Fibroblast of skin of scalp (primary cell): ENCODE data around the gene FES.
"Not testable (repeated sequence)": the region's sequence is repeated elsewhere in the genome, so short reads cannot be mapped to it uniquely, and the experiment has no call there.

ENCODE experiments used
- DNase-seq: peaks from one replicate; pipeline ENCODE4 v3.0.0-alpha.2; 2013

Gene FES

GRCh38 chr15:90911906-90912769 is 27.8 kb downstream of the FES start:
- DNase-seq: no peak

GRCh38 chr15:90912770-90913075 is 28.4 kb downstream of the FES start:
- DNase-seq: no peak

GRCh38 chr15:90913398-90913944 is 29.2 kb downstream of the FES start:
- DNase-seq: no peak

- DNase-seq: no peak
Observed at GRCh38 chr15:90914305-90915080, 30.2 kb downstream of the FES start.

- no peak for DNase-seq
Observed at GRCh38 chr15:90915216-90915807, 31.0 kb downstream of the FES start.

GRCh38 chr15:90915808-90916440 is 31.6 kb downstream of the FES start:
- DNase-seq: no peak

- DNase-seq: no peak
Observed at GRCh38 chr15:90916461-90916860, 32.2 kb downstream of the FES start.

GRCh38 chr15:90917569-90917968 is 33.3 kb downstream of the FES start:
- no peak for DNase-seq

GRCh38 chr15:90918034-90918788 is 33.9 kb downstream of the FES start:
- DNase-seq: no peak

- DNase-seq: no peak
Observed at GRCh38 chr15:90918835-90919234, 34.5 kb downstream of the FES start.

GRCh38 chr15:90921887-90922286 is 37.6 kb downstream of the FES start:
- DNase-seq: no peak

GRCh38 chr15:90922712-90923322 is 38.5 kb downstream of the FES start:
- DNase-seq: not testable (repeated sequence)

GRCh38 chr15:90924375-90924774 is 40.1 kb downstream of the FES start:
- DNase-seq: no peak

GRCh38 chr15:90926766-90927165 is 42.5 kb downstream of the FES start:
- not testable (repeated sequence) for DNase-seq

GRCh38 chr15:90928106-90928505 is 43.8 kb downstream of the FES start:
- DNase-seq: not testable (repeated sequence)

GRCh38 chr15:90929246-90930019 is 45.1 kb downstream of the FES start:
- DNase-seq: no peak

GRCh38 chr15:90930861-90931574 is 46.7 kb downstream of the FES start:
- no peak for DNase-seq

- no peak for DNase-seq
Observed at GRCh38 chr15:90931575-90931827, 47.2 kb downstream of the FES start.

GRCh38 chr15:90931828-90932659 is 47.7 kb downstream of the FES start, which contains the start of gene HDDC3:
TSS of gene HDDC3 (minus strand) at chr15:90932549. CDS start at chr15:90932540, 9 bp downstream.
- DNase-seq: peak; percentile 81
